Gastrocnemius medialis (tissue), 4 donors: ENCODE results near the gene METRNL.

Experiments
- POLR2A ChIP-seq, 2 donors: fragments of 450-650 bp; IDR thresholded peaks; one replicate each; pipeline ENCODE4 v1.6.1; 2017; ENCODE audit warnings: antibody characterized with exemption in 2 of 2, mild to moderate bottlenecking in 2 of 2, moderate library complexity in 2 of 2
- TF ChIP-seq, protein P1 (sequence below), 5 experiments: fragments of 450-650 bp in 3 of 5; fragments of 200-600 bp in 2 of 5; sonication (generic) in 2 of 5; IDR thresholded peaks in 4 of 5; conservative IDR thresholded peaks in 1 of 5; 1 replicate in 4 of 5; 2 replicates in 1 of 5; pipeline ENCODE4 v1.5.1; 2016 to 2019; ENCODE audit warnings: antibody characterized with exemption in 5 of 5, mild to moderate bottlenecking in 3 of 5, moderate library complexity in 3 of 5

DNA sequence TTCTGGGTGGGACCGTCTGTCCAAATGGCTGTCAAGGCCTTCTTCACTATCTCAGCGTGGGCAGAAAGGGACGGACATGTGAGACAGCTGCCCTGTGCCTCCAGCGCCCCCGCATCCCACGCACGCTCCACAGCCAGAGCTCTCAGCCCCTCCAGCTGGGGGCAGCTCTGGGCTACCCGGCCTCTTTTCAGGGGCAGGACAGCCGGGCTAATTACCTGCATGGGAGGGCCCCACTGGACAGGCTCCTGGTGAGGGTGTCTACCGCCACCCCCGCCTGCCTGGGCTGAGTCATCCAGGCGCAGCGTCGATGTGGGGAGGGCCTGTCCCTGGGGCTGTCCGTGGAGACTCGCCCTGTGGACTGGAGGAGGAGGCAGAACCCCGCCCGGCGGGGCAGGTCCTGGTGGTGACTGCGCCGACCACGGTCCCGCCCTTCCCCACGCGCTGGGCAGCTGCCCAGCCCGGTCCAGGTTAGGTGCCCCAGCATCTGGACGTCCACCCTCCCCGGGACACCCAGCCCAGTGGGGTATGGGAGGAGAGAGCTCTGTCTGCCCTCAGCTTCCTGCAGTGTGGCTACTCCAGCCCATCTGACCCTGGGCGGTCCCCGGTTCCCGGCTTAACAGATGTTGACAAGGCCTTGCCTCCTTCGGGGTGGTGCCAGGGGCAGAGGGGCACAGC, 5.9 kb upstream of the METRNL start:
- no peak for TF ChIP-seq POLR2A (IDR thresholded peaks at IDR 0.05)
- TF ChIP-seq, protein P1, sequence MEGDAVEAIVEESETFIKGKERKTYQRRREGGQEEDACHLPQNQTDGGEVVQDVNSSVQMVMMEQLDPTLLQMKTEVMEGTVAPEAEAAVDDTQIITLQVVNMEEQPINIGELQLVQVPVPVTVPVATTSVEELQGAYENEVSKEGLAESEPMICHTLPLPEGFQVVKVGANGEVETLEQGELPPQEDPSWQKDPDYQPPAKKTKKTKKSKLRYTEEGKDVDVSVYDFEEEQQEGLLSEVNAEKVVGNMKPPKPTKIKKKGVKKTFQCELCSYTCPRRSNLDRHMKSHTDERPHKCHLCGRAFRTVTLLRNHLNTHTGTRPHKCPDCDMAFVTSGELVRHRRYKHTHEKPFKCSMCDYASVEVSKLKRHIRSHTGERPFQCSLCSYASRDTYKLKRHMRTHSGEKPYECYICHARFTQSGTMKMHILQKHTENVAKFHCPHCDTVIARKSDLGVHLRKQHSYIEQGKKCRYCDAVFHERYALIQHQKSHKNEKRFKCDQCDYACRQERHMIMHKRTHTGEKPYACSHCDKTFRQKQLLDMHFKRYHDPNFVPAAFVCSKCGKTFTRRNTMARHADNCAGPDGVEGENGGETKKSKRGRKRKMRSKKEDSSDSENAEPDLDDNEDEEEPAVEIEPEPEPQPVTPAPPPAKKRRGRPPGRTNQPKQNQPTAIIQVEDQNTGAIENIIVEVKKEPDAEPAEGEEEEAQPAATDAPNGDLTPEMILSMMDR (IDR thresholded peaks at IDR 0.05 in 4 of 5, conservative IDR thresholded peaks at IDR 0.05 in 1 of 5), result no peak
